GM12874 (cell line): Measurements from ENCODE around the gene SLC1A5.

Experiments
- CTCF ChIP-seq: IDR thresholded peaks from 2 replicates; pipeline ENCODE4 v1.5.1; 2011; ENCODE audit warnings: low read depth, mild to moderate bottlenecking, control low read depth, low read length, moderate library complexity; ENCODE audit not compliant: insufficient read depth

The SLC1A5 gene

GRCh38 chr19:46773018-46773399 lies 15.4 kb downstream of the SLC1A5 start:
- no peak for TF ChIP-seq CTCF

- no peak for TF ChIP-seq CTCF
These were observed 16.0 kb downstream of the SLC1A5 start for GRCh38 chr19:46772170-46773017.

GRCh38 chr19:46766569-46767317 lies 21.7 kb downstream of the SLC1A5 start:
- TF ChIP-seq CTCF, result peak; percentile 89

GRCh38 chr19:46764817-46765291 lies 23.5 kb downstream of the SLC1A5 start:
- no peak for TF ChIP-seq CTCF

DNA sequence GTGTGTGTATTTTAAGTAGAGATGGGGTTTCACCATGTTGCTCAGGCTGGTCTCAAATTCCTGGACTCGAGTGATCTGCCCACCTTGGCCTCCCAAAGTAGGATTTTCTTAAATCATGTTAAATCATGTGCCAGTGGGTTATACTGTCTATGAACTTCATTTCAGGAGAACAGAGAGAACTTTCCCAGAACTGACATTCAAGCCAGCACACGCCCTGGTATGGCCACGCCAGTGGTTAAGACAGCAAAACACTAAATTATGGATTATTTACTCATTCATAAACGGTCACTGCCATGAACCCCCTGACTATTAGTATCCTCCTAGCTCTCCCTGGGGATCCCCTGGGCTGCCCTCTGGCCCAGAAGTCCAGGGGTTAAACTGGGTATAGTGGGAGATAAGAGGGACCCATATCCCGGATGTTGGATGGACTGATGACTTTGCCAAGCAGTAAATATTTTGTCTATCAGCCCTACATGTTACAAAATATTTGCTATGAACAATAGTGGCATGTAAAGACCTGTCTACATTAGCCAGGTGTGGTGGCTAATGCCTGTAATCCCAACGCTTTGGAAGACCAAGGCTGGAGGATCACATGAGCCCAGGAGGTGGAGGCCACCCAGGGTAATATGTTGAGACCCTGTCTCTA lies 26.0 kb downstream of the SLC1A5 start:
- no peak for TF ChIP-seq CTCF

DNA sequence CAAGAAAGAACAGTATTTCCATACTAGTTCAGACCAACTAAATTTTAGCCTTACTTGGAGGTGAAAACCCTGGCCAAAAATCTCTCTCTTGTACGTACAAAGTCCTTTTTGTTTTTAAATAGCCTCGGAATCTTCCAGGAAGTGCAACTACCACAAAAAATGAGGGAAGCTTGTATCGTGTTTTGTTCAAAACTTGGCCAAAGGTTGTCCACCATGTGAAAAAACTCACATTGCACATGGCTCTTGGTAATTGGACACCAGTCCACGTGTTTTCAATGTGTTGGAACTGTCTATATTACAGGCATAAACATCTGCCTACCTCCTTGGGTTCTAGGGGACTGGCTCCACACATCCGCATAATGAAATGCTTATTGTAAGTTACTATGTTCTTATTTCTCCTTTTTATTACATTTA lies 27.0 kb downstream of the SLC1A5 start:
- TF ChIP-seq CTCF, result no peak

- TF ChIP-seq CTCF, result no peak
These were observed 28.0 kb downstream of the SLC1A5 start for GRCh38 chr19:46760363-46760762.
